Activated T-helper 1 cell treated with anti-CD3 and anti-CD28 coated beads, Interleukin-12 subunit alpha, Interleukin-12 subunit beta, Interleukin-2, Interleukin-4 antibody, amounts not matched to agents 30 ng/mL and 10 ng/mL and 1 ng/mL, durations not matched to agents 14 hours and 24 hours and 36 hours (primary cell): Measurements from ENCODE around the gene CRTAP. TPM values are rescaled to one million over a fixed set of nuclear protein-coding genes. Genes with fewer than 3 reads are reported as not detected.
"Not testable (repeated sequence)": the region's sequence is repeated elsewhere in the genome, so short reads cannot be mapped to it uniquely, and the experiment has no call there.

ENCODE experiments used
- DNase-seq: peaks from one replicate; pipeline ENCODE4 v3.0.0; 2021; ENCODE audit warnings: low spot score
- H3K27ac Mint-ChIP-seq: one replicate; pipeline ENCODE4 v1.8.0; 2021; ENCODE audit warnings: mild to moderate bottlenecking, mixed read lengths
- H3K27me3 Mint-ChIP-seq: one replicate; pipeline ENCODE4 v1.8.0; 2022; ENCODE audit warnings: mild to moderate bottlenecking, moderate library complexity, mixed read lengths; ENCODE audit not compliant: insufficient read depth
- H3K36me3 Mint-ChIP-seq: one replicate; pipeline ENCODE4 v1.8.0; 2021; ENCODE audit warnings: low read depth, mixed read lengths
- H3K4me1 Mint-ChIP-seq: one replicate; pipeline ENCODE4 v1.8.0; 2021; ENCODE audit warnings: low read depth, mixed read lengths
- H3K4me3 Mint-ChIP-seq: one replicate; pipeline ENCODE4 v1.8.0; 2021; ENCODE audit warnings: mild to moderate bottlenecking, moderate library complexity, mixed read lengths
- H3K9me3 Mint-ChIP-seq: one replicate; pipeline ENCODE4 v1.8.0; 2021; ENCODE audit warnings: mixed read lengths
- intact Hi-C: fragments of 100-400 bp; cut with micrococcal nuclease; formaldehyde crosslinking; loops from one replicate; pipeline ENCODE4 v1.15.1; 2024
- total RNA-seq: library from RNA; stranded (reverse); gene quantifications from 2 replicates; pipeline ENCODE4 v1.2.3, GENCODE V29; 2022

Gene CRTAP
- total RNA-seq, 1 donor from 2014 or later: 33.2 TPM

DNA sequence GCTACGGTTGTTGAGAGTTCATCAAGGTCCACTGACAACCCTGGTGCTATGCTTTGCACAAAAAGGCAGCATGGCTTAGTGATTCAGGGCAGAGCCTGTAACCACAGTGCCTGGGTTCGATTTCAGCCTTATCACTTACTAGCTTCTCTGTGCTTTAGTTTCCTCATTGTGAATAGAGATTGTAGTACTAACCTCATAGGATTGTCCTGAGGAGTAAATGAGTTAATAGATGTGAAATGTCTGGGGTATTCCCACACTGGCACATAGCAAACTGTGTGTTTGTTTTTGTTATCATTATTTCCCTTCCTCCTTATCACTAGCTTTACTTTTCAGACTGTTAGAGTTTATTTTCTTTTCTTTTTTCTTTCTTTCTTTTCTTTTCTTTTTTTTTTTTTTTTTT is 16.3 kb downstream of the CRTAP start:
- no peak for DNase-seq
- Mint-ChIP-seq H3K36me3 (peaks cover 7% of the 10 kb centered on the region), H3K9me3 (no peaks in the 10 kb centered on the region), H3K27me3 (no peaks in the 10 kb centered on the region), H3K4me1 (peaks cover 7% of the 10 kb centered on the region), H3K4me3 (no peak overlapping the region), H3K27ac (no peak overlapping the region)
- intact Hi-C loops: loop anchor here (2.0 kb wide), 1 partner anchor 123 kb away; no protein-coding TSS in a partner anchor

DNA sequence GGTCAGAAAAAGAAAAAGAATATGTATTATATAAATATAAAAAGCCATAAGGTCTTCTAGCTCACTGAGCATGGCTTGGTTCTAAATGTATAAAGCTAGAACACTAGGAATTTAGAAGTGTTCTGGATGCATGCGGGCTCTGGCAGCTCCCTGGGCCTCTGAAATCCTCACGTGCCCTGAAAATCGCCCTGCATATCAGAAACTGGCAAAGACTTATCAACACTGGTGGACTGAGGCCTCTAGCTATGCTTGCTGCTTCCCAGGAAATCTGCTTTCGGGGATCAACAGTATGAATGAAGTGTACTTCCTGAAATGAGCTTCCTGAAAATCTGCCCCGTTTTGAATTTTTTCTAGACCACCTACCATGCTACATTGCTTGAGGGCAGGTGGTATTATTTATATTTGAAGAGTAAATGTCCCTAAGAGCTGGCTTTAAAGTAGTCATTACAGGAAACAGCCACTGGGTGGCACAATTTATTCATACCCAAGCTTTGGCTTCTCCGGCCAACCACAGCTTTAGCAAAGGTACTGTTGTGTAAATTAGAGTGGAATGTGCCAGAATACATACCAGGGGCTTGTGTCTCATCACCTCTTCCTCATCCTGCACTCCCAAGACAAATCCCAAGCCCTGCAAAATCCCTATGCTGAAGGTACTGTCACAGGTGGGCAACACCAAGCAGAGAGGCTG is 17.7 kb downstream of the CRTAP start:
- peak; percentile 18 for DNase-seq

DNA sequence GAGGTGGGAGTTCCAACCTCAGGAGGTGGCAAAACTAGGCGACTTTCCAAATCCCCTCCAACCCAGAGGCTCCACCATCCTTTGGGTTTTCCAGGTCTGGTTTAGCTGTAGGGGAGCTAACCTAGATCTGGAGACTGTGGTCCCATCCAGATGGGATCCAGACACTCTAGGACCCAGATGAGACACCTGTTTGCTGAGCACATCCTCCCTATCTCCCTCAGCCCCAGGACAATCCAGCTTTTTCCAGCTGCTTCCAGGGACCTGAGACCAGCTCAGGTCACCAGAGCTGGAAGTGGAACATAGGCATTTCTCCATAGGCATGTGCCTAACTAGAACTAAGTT is 18.2 kb downstream of the CRTAP start:
- H3K27ac Mint-ChIP-seq: no peak overlapping the region
- H3K4me1 Mint-ChIP-seq: peaks cover 7% of the 10 kb centered on the region
- DNase-seq: no peak
- H3K27me3 Mint-ChIP-seq: no peaks in the 10 kb centered on the region
- intact Hi-C loops: no loop called here
- H3K4me3 Mint-ChIP-seq: no peak overlapping the region
- H3K36me3 Mint-ChIP-seq: peaks cover 10% of the 10 kb centered on the region
- H3K9me3 Mint-ChIP-seq: no peaks in the 10 kb centered on the region

More for the DNA sequence above, 17.7 kb downstream of the CRTAP start:
- intact Hi-C loops: loop anchor here (1.0 to 2.0 kb wide), 3 partner anchors 121 to 656 kb away; no protein-coding TSS in a partner anchor
- H3K36me3 Mint-ChIP-seq: peaks cover 7% of the 10 kb centered on the region
- H3K4me3 Mint-ChIP-seq: no peak overlapping the region
- H3K4me1 Mint-ChIP-seq: peaks cover 7% of the 10 kb centered on the region
- H3K27ac Mint-ChIP-seq: no peak overlapping the region
- no peaks in the 10 kb centered on the region for H3K9me3 Mint-ChIP-seq
- H3K27me3 Mint-ChIP-seq: no peaks in the 10 kb centered on the region

DNA sequence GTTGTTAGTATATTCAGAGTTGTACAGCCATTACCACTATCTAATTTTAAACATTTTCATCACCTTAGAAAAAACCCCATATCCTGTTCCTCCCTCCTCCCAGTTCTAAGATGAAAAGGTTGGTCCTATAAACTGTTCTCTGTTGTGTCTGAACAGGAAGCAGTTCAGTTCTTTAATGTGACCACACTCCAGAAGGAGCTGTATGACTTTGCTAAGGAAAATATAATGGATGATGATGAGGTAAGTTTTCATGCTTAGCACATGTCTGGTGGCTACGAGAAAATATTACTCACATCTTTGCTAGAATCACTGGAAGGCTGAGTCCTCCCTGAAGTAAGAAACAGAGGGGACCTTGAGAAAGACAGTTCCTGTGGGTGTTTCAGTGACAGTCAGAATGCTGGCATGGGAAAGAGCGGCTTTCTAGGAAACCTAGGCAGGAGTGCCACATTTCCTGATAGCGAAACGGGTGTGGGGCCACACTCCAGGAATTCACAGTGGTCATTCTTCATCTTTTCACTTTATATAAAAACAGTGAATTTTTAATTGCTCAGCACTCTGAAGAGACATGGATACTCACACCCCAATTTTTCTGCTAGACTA is 20.3 kb downstream of the CRTAP start:
- H3K4me3 Mint-ChIP-seq: no peak overlapping the region
- intact Hi-C loops: no loop called here
- H3K36me3 Mint-ChIP-seq: peaks cover 10% of the 10 kb centered on the region
- no peak overlapping the region for H3K27ac Mint-ChIP-seq
- no peak for DNase-seq
- no peaks in the 10 kb centered on the region for H3K9me3 Mint-ChIP-seq
- H3K4me1 Mint-ChIP-seq: peaks cover 7% of the 10 kb centered on the region
- H3K27me3 Mint-ChIP-seq: no peaks in the 10 kb centered on the region

DNA sequence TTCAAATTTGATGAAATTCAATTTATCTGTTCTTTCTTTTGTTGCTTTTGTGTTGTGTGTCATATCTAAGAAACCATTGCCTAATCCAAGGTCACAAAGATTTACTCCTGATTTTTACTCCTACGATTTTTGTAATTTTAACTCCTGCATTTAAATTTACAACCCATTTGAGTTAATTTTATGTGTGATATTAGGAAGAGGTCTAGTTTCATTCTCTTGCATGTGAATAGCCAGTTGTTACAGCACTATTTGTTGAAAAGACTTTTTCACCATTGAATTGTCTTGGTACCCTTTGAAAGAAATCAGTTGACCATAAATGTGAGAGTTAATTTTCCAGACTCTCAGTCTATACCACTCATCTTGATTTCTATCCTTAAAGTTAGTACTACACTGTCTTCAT is 23.9 kb downstream of the CRTAP start:
- intact Hi-C loops: no loop called here
- DNase-seq: no peak
- Mint-ChIP-seq H3K27ac (no peak overlapping the region), H3K36me3 (peaks cover 12% of the 10 kb centered on the region), H3K9me3 (no peaks in the 10 kb centered on the region), H3K4me3 (no peak overlapping the region), H3K4me1 (peaks cover 7% of the 10 kb centered on the region), H3K27me3 (no peaks in the 10 kb centered on the region)

DNA sequence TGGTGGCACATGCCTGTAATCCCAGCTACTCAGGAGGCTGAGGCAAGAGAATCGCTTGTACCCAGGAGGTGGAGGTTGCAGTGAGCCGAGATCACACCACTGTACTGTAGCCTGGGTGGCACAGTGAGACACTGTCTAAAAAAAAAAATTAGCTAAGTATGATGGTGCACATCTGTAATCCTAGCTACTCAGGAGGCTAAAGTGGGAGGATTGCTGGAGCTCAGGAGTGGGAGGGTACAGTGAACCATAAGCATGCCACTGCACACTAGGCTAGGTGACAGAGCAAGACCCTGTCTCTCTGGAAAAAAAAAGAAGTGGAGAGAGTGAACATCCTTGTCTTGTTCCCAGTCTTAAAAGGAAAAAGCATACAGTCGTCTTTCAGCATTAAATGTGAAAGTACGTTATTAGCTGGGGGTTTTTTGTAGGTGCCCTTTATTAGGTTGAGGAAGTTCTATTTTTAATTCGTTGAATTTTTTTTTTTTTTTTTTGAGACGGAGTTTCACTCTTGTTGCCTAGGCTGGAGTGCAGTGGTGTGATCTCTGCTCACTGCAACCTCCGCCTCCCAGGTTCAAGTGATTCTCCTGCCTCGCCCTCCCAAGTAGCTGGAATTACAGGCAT is 25.3 kb downstream of the CRTAP start:
- H3K4me3 Mint-ChIP-seq, H3K4me1 Mint-ChIP-seq, H3K27ac Mint-ChIP-seq, H3K27me3 Mint-ChIP-seq, intact Hi-C loops, DNase-seq, H3K9me3 Mint-ChIP-seq: not testable (repeated sequence)
- peaks cover 13% of the 10 kb centered on the region for H3K36me3 Mint-ChIP-seq

DNA sequence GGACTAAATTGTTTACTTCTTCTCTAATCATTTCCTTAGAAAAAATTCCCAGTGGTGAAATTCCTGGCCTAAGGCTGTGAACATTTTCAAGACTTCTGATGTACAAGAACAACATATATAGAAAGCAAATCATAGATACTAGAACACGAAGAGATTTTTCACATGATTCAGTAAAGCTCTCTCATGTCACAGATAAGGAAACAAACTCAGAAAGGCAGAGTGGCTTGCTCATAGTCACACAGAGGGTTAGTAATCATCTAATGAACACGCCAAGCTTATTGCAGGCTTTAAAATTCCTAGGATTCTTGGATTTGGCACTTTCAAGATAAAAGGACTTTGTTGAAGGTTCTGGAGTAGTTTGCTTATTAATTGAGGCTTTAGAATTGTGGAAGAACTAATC is 26.2 kb downstream of the CRTAP start:
- DNase-seq: no peak
- no peaks in the 10 kb centered on the region for H3K27me3 Mint-ChIP-seq
- no peak overlapping the region for H3K27ac Mint-ChIP-seq
- H3K36me3 Mint-ChIP-seq: peaks cover 10% of the 10 kb centered on the region
- no peaks in the 10 kb centered on the region for H3K4me1 Mint-ChIP-seq
- no peaks in the 10 kb centered on the region for H3K9me3 Mint-ChIP-seq
- intact Hi-C loops: no loop called here
- no peak overlapping the region for H3K4me3 Mint-ChIP-seq

DNA sequence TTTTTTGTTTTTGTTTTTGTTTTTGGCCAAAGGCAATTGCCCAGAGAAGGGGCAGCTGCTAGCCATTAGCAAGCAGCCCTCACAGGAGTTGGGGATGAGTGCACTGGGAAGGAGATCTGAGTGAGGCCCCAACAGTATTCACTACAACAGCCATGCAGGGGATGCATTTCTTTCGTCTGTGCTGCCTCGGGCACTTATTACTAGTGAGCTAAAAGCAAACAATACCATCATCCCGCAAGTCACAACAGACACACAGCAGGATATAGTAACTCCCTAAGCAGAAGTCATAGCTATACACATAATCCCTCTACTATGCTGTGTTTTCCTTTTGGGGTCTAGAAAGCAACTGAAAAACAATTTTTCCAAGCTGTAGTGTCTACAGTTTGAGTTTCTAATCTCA is 27.2 kb downstream of the CRTAP start:
- Mint-ChIP-seq H3K4me1 (no peaks in the 10 kb centered on the region), H3K9me3 (no peaks in the 10 kb centered on the region), H3K36me3 (peaks cover 9% of the 10 kb centered on the region), H3K27me3 (no peaks in the 10 kb centered on the region), H3K4me3 (no peak overlapping the region), H3K27ac (no peak overlapping the region)
- intact Hi-C loops: no loop called here
- no peak for DNase-seq

DNA sequence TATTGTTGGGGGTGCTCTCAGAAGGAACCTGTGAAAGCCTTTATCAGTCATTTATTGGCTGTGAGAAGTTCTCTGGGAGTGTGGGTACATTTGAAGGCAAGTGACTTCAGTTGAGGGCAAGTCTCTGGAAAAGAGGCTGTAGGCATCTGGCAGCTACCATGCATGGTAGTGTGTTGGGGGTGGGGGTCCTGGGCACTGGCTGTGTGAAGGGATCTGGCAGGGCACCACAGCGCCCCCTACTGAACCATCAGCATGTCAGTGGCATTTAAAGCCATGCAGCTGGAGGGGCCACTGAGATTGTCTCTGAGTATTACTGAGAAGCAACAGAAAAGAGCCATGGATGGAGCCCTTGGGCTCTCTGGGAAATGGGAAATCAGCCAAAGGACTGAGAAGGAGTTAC is 30.6 kb downstream of the CRTAP start:
- H3K27me3 Mint-ChIP-seq: peaks cover 3% of the 10 kb centered on the region
- peaks cover 5% of the 10 kb centered on the region for H3K36me3 Mint-ChIP-seq
- intact Hi-C loops: no loop called here
- H3K27ac Mint-ChIP-seq: no peak overlapping the region
- H3K4me3 Mint-ChIP-seq: no peak overlapping the region
- no peak for DNase-seq
- H3K9me3 Mint-ChIP-seq: no peaks in the 10 kb centered on the region
- no peaks in the 10 kb centered on the region for H3K4me1 Mint-ChIP-seq

DNA sequence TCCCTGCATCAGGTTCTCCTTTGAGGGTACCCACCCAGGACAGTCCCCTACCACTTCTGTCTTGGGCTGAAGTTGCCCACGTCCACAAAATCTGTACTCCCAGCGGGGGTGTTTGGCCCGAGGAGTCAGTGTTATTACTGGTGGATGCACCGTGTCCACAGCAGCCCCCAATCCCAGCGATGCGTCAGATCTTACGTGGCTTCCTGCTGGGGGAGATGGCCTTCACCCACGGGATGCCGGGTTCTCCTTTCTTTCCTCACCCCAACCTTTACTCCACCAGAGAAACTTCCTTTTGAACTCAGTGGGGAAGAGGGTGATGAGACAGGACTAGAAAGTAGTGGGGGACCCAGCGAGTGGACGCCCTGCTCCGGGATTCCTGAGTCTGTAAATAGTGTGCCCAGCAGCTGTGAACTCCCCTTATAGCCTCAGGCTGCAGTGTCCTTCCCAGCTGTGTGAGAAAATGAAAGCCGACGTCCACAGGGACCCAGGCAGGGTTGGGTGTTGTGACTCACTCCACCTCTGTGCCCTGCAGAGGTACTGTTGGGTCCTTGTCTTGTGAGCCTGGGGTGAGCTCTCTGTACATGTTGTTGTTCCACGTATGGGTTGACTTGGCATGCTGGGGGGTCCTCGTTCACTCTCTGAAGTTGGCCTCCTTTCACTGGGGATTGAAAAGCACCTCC is 31.5 kb downstream of the CRTAP start:
- peaks cover 5% of the 10 kb centered on the region for H3K36me3 Mint-ChIP-seq
- no peaks in the 10 kb centered on the region for H3K4me1 Mint-ChIP-seq
- intact Hi-C loops: no loop called here
- no peak overlapping the region for H3K27ac Mint-ChIP-seq
- H3K27me3 Mint-ChIP-seq: peaks cover 3% of the 10 kb centered on the region
- DNase-seq: no peak
- H3K9me3 Mint-ChIP-seq: no peaks in the 10 kb centered on the region
- no peak overlapping the region for H3K4me3 Mint-ChIP-seq

DNA sequence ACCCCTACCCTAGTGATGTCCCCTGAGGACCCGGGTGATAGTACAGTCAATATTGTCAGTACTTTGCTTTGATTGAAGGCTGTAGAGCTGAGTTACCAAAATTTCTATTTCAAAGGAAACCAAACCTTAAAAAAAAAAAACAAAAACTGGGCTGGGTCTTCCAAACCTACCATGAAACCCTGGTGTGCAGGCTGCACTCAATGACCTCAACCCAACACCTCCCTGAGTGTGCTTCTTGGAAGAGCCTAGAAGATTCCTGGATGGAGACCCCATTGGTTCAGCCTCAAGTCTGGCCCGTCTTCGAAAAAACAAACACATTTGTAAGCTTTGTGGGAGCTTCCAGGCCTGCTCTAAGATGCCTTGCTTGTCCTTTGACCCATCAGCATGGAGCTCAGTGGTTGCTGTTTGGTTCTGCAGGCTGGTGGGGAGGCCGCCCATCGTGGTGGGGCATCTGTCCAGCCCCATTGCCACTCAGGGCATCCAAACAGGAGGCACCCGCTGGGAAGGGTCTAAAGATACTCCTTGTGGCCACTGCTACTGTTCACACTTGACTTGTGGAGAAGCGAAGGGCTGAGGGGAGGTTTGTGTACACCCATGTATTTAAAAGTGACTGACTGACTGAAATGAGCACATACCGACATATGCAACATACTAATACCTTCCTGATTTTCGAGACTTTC is 32.2 kb downstream of the CRTAP start:
- no peak overlapping the region for H3K27ac Mint-ChIP-seq
- peaks cover 5% of the 10 kb centered on the region for H3K36me3 Mint-ChIP-seq
- DNase-seq: no peak
- no peaks in the 10 kb centered on the region for H3K9me3 Mint-ChIP-seq
- intact Hi-C loops: no loop called here
- H3K4me1 Mint-ChIP-seq: no peaks in the 10 kb centered on the region
- peaks cover 3% of the 10 kb centered on the region for H3K27me3 Mint-ChIP-seq
- H3K4me3 Mint-ChIP-seq: no peak overlapping the region

DNA sequence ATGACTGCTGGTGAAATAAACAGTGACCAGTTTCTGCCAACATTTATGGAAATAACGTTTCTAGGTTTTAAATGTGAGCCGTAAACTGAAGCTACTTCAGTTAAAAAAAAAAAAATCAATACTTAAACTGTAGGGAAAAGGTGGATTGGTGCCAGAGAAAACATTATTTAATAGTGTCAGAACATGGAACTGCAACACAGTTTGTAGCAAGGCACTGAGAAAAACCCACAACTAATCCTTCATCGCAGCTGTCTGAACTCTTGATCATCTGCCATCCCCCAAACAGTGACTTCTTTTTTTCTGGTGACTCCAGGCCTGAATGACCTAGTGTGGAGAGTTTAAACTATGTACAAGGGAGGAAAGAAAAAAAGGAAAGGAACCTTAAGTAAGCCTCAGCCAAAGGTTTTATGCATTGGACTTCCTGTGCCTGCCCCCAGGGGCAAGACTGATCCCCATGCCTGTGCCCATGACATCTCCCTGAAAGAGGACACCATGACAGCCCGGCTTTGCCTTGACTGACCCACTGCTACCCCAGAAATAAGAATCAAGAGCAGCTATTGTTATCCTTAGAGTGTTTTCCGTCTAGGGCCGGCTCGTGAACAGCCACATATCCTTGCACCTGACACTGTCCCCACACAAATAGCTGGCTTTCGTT is 33.1 kb downstream of the CRTAP start:
- Mint-ChIP-seq H3K36me3 (peaks cover 5% of the 10 kb centered on the region), H3K27me3 (peaks cover 3% of the 10 kb centered on the region), H3K4me1 (no peaks in the 10 kb centered on the region), H3K9me3 (no peaks in the 10 kb centered on the region), H3K4me3 (no peak overlapping the region), H3K27ac (no peak overlapping the region)
- intact Hi-C loops: no loop called here
- no peak for DNase-seq
